Stimulated activated CD8-positive, alpha-beta memory T cell treated with anti-CD3 and anti-CD28 coated beads, Interleukin-15, amount 100 ng/mL, for 4 hours (primary cell): ENCODE measurements around the gene TNFSF9.
"Not testable (repeated sequence)": the region's sequence is repeated elsewhere in the genome, so short reads cannot be mapped to it uniquely, and the experiment has no call there.

ENCODE experiments used
- DNase-seq, 2 donors: peaks; one replicate each; pipeline ENCODE4 v3.0.0-alpha.2; 2020; ENCODE audit warnings: low read depth in 2 of 2

The TNFSF9 gene

DNA sequence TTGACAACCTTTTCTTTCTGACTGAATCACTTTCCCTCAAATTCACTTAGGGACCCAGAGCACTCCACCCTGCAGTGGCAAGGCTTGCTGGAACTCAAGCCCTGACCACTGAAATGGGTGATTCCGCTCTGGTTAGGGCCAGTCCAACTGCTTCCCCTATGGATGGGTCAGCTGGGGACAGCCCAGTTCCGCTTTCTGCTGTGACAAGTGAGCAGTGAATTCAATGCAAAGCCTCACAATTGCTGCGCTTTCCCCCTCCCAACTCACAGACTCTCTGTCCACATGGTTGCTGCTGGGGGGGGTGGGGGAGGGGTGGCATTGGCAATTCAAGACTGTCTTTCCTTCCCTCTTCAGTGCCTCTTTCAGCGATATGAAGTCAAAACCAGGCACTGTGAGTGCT lies 41.4 kb downstream of the TNFSF9 start:
- DNase-seq: no peak

DNA sequence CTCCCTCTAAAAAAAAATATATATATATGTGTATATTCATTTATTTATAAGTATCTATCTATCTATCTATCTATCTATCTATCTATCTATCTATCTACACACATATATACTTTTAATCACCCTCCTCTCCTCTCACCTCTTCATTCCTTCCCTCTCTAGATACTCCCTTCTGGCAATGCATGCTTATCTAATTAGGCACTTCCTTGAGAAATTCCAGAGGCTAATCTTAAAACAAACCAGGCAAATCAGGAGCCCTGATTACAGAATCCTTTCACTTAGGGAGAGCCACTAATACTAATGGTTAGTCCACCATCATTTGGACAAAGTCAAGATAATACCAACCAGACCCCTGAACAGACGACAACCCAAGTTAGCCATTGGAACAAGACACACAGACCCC lies 42.5 kb downstream of the TNFSF9 start:
- DNase-seq: no peak

DNA sequence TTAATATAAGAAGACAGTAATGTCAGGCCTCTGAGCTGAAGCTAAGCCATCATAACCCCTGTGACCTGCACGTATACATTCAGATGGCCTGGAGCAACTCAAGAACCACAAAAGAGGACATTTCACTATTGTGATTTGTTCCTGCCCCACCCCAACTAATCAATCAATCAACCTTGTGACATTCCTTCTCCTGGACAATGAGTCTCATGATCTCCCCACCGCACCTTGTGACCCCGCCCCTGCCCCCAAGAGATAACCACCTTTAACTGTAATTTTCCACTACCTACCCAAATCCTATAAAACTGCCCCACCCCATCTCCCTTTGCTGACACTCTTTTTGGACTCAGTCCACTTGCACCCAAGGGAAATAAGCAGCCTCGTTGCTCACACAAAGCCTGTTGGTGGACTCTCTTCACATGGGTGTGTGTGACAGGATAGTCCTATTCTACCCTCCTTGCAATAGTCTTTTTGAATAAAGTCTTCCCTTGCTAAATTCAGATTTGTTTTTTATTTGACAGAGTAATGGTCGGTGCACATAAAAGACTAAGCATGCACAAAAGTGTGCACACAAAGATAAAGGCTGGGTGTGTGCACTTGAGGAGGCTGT lies 46.1 kb downstream of the TNFSF9 start:
- DNase-seq: no peak

DNA sequence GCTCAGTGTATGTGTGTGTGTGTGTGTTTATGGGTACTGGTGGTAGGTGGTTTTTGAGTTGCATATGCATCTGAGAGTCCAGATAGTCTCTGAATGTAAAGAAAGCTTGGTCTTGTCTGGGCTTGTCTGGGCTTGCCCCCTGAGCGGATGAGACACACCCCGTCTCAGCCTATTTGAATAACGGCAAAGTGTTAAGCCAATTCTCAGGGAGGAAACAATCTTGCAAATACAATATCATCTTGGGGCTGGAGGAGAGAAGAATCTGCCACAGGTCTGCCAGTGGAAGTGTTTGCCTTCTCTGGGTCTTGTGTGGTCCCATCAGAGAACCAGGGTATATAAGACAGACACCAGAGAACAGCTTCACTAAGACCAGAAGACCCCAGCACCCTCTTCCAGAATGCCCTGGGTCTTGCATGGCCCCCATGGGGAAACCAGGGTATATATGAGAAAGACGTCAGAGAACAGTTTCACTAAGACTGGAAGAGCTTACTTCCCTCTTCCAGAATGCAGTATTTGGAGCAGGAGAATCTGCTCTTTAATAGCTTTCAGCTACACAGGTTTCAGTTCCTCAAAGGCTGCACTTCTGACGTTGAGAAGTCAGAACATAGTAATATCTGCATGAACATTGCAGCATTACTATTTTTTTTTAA lies 46.8 kb downstream of the TNFSF9 start:
- no peak for DNase-seq

DNA sequence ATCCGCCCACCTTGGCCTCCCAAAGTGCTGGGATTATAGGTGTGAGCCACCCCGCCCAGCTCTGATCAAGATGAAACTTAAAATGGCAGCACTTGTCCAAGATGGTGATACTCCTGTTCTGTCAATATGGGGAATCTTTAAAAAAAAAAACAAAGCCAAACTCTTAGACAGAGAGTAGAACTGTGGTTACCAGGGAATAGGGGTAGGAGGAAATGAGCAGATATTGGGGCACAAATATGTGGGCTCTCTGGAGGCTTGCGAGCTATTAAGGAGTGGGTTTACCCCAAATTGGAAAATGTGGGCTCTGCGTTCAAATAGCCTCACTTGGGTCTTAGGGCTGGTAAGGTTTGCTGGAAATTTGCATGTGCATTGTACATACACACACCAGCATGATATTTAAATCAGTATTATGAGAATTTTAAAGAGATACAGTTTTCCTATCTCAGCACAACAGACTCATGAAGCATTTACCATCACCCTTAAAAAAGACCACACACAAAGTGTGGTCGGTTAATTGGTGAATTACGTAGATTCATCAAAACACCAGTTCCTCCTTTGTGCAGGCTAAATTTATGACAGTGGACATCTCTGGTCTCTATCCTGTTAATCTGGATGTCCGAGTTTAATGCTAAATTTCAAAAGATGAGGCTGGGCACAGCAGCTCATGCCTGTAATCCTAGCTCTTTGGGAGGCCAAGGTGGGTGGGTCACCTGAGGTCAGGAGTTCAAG lies 48.8 kb downstream of the TNFSF9 start:
- DNase-seq: no peak

DNA sequence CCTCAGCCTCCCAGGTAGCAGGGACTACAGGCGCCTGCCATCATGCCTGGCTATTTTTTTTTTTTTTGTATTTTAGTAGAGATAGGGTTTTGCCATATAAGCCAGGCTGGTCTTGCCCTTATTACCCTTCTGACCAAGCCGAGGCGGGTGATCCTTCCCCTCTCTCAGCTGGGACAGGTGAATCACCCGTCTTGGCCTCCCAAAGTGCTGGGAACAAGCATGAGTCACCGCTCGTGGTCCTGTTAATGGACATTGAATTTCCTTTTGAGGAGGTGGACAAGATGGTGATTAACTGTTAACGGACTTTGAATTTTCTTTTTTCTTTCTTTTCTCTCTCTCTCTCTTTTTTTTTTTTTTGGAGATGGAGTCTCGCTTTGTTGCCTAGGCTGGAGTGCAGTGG lies 49.5 kb downstream of the TNFSF9 start:
- DNase-seq: no peak

DNA sequence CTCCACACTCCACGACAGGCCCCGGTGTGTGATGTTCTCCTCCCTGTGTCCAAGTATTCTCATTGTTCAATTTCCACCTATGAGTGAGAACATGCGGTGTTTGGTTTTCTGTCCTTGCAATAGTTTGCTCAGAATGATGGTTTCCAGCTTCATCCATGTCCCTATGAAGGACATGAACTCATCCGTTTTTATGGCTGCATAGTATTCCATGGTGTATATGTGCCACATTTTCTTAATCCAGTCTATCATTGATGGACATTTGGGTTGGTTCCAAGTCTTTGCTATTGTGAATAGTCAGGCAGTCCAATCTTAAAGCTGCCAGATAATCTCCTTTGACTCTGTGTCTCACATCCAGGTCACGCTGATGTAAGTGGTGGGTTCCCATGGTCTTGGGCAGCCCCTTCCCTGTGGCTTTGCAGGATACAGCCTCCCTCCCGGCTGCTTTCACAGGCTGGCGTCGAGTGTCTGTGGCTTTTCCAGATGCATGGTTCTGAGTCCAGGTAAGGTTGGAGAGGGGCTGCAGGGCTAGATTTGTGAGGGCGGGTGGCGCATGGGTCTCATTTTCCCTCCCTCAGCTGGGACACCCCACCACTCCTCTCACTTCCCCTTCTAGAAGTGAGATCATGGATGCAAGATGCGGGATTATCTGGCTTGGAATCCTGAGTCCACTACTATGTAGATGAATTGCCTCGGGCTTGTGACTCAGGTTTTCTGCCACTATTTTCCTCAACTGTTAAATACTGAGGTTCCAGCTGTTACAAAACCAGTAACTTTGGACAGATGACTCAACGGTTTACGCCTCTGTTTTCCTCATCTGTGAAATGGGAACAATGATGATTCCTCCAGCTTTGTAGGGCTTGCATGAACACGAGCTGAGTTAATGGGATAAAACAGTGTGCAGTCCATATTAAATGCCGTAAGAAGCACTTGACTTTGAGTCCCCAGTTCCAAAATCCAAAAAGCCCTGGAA lies 52.0 kb downstream of the TNFSF9 start:
- not testable (repeated sequence) for DNase-seq
